SK-N-SH treated with all-trans-retinoic acid at 6 μM for 48 hours (cell line): ENCODE measurements around the gene CACNA2D2.

Experiments used
- PPARA ChIP-seq: fragments of 250-450 bp; sonication (Bioruptor Pico); IDR thresholded peaks from 2 replicates; pipeline ENCODE4 v1.5.0; 2020; ENCODE audit warnings: mild to moderate bottlenecking, borderline replicate concordance
- TCF4 ChIP-seq: fragments of 250-450 bp; sonication (Bioruptor Pico); IDR thresholded peaks from 2 replicates; pipeline ENCODE4 v1.8.0; 2021; ENCODE audit warnings: mild to moderate bottlenecking, moderate library complexity, borderline replicate concordance
- ZFP3 ChIP-seq: fragments of 250-450 bp; sonication (Bioruptor Pico); IDR thresholded peaks from 2 replicates; pipeline ENCODE4 v1.5.0; 2020; ENCODE audit warnings: mild to moderate bottlenecking, moderate library complexity

DNA sequence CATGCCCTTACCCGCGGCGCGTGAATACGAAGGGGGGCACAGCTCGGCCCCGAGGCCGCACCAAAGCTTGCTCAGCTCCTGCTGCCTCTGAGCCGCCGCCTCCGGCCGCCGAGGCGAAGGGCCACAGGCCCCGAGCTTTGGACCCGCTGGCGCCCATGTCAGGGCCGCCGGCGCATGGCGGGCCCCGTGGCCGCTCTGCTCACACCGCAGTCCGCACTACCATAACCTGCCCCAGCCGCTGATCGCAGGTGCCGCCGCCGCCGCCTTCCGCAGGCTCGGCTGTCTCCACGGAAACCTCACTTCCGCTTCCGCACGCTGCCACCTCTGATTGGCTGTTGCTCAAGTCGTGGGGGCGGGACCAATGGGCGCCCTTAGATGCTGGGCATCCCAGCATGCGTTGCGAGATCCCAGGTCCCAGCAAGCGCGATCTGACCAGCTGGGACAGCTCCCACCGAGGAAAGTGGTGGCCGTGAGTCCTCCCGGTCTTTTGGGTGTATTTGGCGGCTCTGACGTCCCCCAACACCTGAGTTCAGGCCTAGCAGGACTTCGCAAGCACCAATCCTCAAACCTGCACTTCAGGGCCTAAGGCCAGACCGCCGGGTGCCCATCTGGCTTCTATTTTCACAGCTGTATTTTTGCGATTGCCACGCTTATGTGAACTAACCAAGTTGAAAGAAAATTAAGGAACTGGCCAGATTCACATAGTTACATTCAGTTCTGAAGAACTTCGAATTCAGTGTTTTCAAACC is 175.3 kb downstream of the CACNA2D2 start, which contains the start of gene TUSC2:
- TF ChIP-seq PPARA (CRISPR knock-in tag): no peak
- 0 out of 2 replicates have a peak, but pooled peaks have one; percentile 38 for TF ChIP-seq TCF4
- no peak for TF ChIP-seq ZFP3 (CRISPR knock-in tag)
